Peyer's patch (tissue), 4 donors: ENCODE results near the gene FAM241A. TPM values are rescaled to one million over a fixed set of nuclear protein-coding genes. Genes with fewer than 3 reads are reported as not detected.
"Not testable (repeated sequence)": the region's sequence is repeated elsewhere in the genome, so short reads cannot be mapped to it uniquely, and the experiment has no call there.

Source experiments
- DNase-seq, 3 donors: peaks; one replicate each; pipeline ENCODE4 v3.0.0-alpha.2; 2017 to 2019
- H3K27ac ChIP-seq, 4 donors: fragments of 200-600 bp; sonication (generic); one replicate each; pipeline ENCODE4 v1.5.1; 2016 to 2019
- H3K27me3 ChIP-seq, 2 donors: fragments of 200-600 bp; sonication (generic); one replicate each; pipeline ENCODE4 v1.5.1; 2019
- H3K36me3 ChIP-seq, 3 donors: fragments of 200-600 bp; sonication (generic); one replicate each; pipeline ENCODE4 v1.5.1; 2016 to 2019
- H3K4me1 ChIP-seq, 4 donors: fragments of 200-600 bp; sonication (generic); one replicate each; pipeline ENCODE4 v1.5.1; 2016 to 2019
- H3K4me3 ChIP-seq, 4 donors: fragments of 200-600 bp; sonication (generic); 1 replicate in 3 of 4; 2 replicates in 1 of 4; pipeline ENCODE4 v1.5.1; 2016 to 2019; ENCODE audit warnings: mild to moderate bottlenecking in 1 of 4
- H3K9me3 ChIP-seq, 4 donors: fragments of 200-600 bp; sonication (generic); one replicate each; pipeline ENCODE4 v1.5.1; 2016 to 2019; ENCODE audit warnings: mild to moderate bottlenecking in 1 of 4
- CTCF ChIP-seq, 6 experiments: fragments of 450-650 bp in 4 of 6; fragments of 200-600 bp in 2 of 6; sonication (generic) in 1 of 6; IDR thresholded peaks; one replicate each; pipeline ENCODE4 v1.5.1; 2017 to 2019; ENCODE audit warnings: antibody characterized with exemption in 6 of 6, mild to moderate bottlenecking in 3 of 6, moderate library complexity in 1 of 6
- POLR2A ChIP-seq, 2 donors: fragments of 450-650 bp; IDR thresholded peaks; one replicate each; pipeline ENCODE4 v1.5.1; 2017; ENCODE audit warnings: antibody characterized with exemption in 2 of 2, mild to moderate bottlenecking in 2 of 2, moderate library complexity in 2 of 2
- total RNA-seq, 4 donors: library from RNA; depleted of rRNA; stranded (reverse); fragments of >200 nt; gene quantifications; one replicate each; pipeline ENCODE4 v1.1.0, GENCODE V29; 2016

Gene FAM241A
- total RNA-seq, 4 donors from 2014 or later, result 0.47 to 2.5 (median 1.2) TPM

DNA sequence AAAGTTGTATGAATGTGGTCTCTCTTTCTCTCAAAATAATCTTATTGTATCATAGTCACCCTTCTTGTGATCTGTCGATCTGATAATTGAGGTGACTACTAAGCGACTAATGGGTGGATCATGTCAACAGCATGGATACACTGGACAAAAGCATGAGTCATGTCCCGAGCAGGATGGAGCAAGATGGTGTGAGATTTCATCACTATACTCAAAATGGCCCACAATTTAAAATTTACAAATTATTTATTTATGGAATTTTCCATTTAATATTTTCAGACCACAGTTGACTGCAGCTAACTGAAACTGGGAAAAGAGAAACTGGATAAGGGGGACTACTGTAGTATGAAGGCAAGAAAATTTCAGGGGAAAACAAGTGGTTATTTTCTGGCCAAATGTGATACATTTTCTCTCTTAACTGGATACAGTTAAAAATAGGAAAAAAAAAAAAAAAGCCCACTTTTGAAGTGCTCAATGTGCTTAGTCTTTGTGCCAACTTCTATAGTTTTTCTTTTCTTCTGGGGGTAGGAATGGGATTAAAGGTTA lies 25.3 kb downstream of the FAM241A start:
- Histone ChIP-seq H3K36me3 (no peaks in the 10 kb centered on the region), H3K4me3 (no peak overlapping the region), H3K9me3 (no peaks in the 10 kb centered on the region), H3K27ac (no peak overlapping the region), H3K4me1 (no peaks in the 10 kb centered on the region), H3K27me3 (no peaks in the 10 kb centered on the region)
- TF ChIP-seq CTCF (IDR thresholded peaks at IDR 0.05), result no peak
- no peak for TF ChIP-seq POLR2A (IDR thresholded peaks at IDR 0.05)
- no peak for DNase-seq

GRCh38 chr4:112171051-112171763 lies 26.0 kb downstream of the FAM241A start:
- not testable (repeated sequence) for H3K4me1 ChIP-seq, H3K4me3 ChIP-seq, H3K36me3 ChIP-seq, DNase-seq, H3K9me3 ChIP-seq, H3K27me3 ChIP-seq, H3K27ac ChIP-seq

GRCh38 chr4:112172180-112172579 lies 26.9 kb downstream of the FAM241A start:
- Histone ChIP-seq H3K27me3 (no peaks in the 10 kb centered on the region), H3K27ac (no peak overlapping the region), H3K4me1 (no peaks in the 10 kb centered on the region), H3K36me3 (no peaks in the 10 kb centered on the region), H3K4me3 (no peak overlapping the region), H3K9me3 (no peaks in the 10 kb centered on the region)
- no peak for DNase-seq
- TF ChIP-seq CTCF (IDR thresholded peaks at IDR 0.05) (no peak), POLR2A (IDR thresholded peaks at IDR 0.05) (no peak)

- no peak overlapping the region for H3K4me3 ChIP-seq
- no peak overlapping the region for H3K27ac ChIP-seq
- H3K36me3 ChIP-seq, result no peaks in the 10 kb centered on the region
- H3K4me1 ChIP-seq, result no peaks in the 10 kb centered on the region
- no peak for DNase-seq
- H3K9me3 ChIP-seq, result no peaks in the 10 kb centered on the region
- no peaks in the 10 kb centered on the region for H3K27me3 ChIP-seq
- TF ChIP-seq POLR2A (IDR thresholded peaks at IDR 0.05) (no peak), CTCF (IDR thresholded peaks at IDR 0.05) (no peak)
Observed at GRCh38 chr4:112173593-112174558, 28.6 kb downstream of the FAM241A start.

DNA sequence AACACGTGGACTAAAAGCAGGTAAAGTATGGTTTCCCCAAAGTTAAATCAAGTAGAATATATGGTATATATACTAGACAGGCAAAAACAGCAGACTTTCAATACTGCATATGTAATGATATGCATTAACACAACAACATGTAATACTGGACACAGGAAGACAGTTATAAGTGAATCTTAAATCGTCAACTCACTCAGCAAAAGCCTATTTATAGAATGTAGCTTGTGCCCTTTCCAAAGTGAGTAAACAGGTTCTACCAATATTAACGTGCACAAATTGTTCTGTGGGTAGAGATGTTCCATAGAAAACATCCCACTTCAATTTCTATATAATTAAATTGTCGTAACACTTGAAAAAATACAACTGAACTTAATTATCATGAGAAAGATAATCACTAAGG lies 30.6 kb downstream of the FAM241A start:
- H3K27me3 ChIP-seq, result no peaks in the 10 kb centered on the region
- no peaks in the 10 kb centered on the region for H3K9me3 ChIP-seq
- H3K27ac ChIP-seq, result no peak overlapping the region
- no peak for DNase-seq
- no peaks in the 10 kb centered on the region for H3K36me3 ChIP-seq
- no peak overlapping the region for H3K4me3 ChIP-seq
- TF ChIP-seq POLR2A (IDR thresholded peaks at IDR 0.05) (no peak), CTCF (IDR thresholded peaks at IDR 0.05) (no peak)
- H3K4me1 ChIP-seq, result no peaks in the 10 kb centered on the region

DNA sequence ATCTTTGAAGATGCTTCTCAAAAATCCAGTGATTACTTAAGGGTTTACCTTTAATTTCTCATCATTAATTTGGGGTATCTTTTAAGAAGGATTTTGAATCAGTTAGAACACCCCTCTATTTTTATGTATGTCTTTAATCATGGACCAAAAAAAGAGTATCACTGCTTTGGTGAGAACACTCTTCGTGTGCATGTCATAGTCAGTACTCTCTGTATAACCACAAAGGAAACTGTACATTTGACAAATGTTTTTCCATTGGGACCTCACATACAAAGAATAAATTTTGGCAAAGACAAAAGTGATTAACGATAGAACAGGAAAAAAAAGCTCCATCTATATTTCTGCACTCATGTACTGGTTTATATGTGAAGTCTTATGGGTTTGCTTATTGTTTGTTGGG lies 31.3 kb downstream of the FAM241A start:
- no peaks in the 10 kb centered on the region for H3K27me3 ChIP-seq
- H3K36me3 ChIP-seq, result no peaks in the 10 kb centered on the region
- no peak overlapping the region for H3K4me3 ChIP-seq
- H3K4me1 ChIP-seq, result no peaks in the 10 kb centered on the region
- no peaks in the 10 kb centered on the region for H3K9me3 ChIP-seq
- H3K27ac ChIP-seq, result no peak overlapping the region
- TF ChIP-seq POLR2A (IDR thresholded peaks at IDR 0.05) (no peak), CTCF (IDR thresholded peaks at IDR 0.05) (no peak)
- no peak for DNase-seq

DNA sequence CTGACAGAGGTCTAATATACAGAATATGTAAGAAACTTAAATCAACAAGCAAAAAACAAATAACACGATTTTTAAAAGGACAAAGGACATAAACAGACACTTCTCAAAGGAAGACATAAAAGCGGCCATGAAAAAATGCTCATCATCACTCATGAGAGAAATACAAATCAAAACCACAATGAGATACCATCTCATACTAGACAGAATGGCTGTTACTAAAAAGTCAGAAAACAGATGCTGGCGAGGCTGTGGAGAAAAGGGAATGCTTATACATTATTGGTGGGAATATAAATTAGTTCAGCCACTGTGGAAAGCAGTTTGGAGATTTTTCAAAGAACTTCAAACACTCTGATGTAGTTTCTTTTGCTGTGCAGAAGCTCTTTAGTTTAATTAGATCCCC lies 33.5 kb downstream of the FAM241A start:
- not testable (repeated sequence) for DNase-seq, H3K9me3 ChIP-seq, H3K27me3 ChIP-seq, H3K4me3 ChIP-seq, H3K36me3 ChIP-seq, H3K27ac ChIP-seq, H3K4me1 ChIP-seq
